Omental fat pad (tissue), 4 donors: Measurements from ENCODE around the gene LCA5L. TPM values are rescaled to one million over a fixed set of nuclear protein-coding genes. Genes with fewer than 3 reads are reported as not detected.

Experiments used
- ATAC-seq: fragments of 150-250 bp; one replicate; pipeline ENCODE4 v1.9.1; 2016; ENCODE audit warnings: mild to moderate bottlenecking, moderate library complexity; ENCODE audit not compliant: low FRiP score
- DNase-seq: peaks from one replicate; pipeline ENCODE4 v3.0.0-alpha.2; 2019; ENCODE audit warnings: low spot score
- total RNA-seq, 4 donors: library from RNA; depleted of rRNA; stranded (reverse); fragments of >200 nt; gene quantifications; one replicate each; pipeline ENCODE4 v1.1.0, GENCODE V29; 2016
- TF ChIP-seq, protein P1 (sequence below), 3 donors: fragments of 450-650 bp; IDR thresholded peaks; one replicate each; pipeline ENCODE4 v1.5.1; 2016 to 2017; ENCODE audit warnings: antibody characterized with exemption in 3 of 3, mild to moderate bottlenecking in 3 of 3, moderate library complexity in 2 of 3

Gene LCA5L
- total RNA-seq, 4 donors from 2014 or later: 0.94 to 5.5 (median 2.6) TPM; not detected in 1

GRCh38 chr21:39466584-39466983, 21.0 kb upstream of the LCA5L start:
- ATAC-seq (no peak), DNase-seq (no peak)

GRCh38 chr21:39463308-39463707, 17.7 kb upstream of the LCA5L start:
- TF ChIP-seq, protein P1, sequence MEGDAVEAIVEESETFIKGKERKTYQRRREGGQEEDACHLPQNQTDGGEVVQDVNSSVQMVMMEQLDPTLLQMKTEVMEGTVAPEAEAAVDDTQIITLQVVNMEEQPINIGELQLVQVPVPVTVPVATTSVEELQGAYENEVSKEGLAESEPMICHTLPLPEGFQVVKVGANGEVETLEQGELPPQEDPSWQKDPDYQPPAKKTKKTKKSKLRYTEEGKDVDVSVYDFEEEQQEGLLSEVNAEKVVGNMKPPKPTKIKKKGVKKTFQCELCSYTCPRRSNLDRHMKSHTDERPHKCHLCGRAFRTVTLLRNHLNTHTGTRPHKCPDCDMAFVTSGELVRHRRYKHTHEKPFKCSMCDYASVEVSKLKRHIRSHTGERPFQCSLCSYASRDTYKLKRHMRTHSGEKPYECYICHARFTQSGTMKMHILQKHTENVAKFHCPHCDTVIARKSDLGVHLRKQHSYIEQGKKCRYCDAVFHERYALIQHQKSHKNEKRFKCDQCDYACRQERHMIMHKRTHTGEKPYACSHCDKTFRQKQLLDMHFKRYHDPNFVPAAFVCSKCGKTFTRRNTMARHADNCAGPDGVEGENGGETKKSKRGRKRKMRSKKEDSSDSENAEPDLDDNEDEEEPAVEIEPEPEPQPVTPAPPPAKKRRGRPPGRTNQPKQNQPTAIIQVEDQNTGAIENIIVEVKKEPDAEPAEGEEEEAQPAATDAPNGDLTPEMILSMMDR (IDR thresholded peaks at IDR 0.05): no peak
- DNase-seq (no peak), ATAC-seq (no peak)

More at GRCh38 chr21:39466584-39466983, 21.0 kb upstream of the LCA5L start:
- TF ChIP-seq, protein P1 (IDR thresholded peaks at IDR 0.05): no peak

DNA sequence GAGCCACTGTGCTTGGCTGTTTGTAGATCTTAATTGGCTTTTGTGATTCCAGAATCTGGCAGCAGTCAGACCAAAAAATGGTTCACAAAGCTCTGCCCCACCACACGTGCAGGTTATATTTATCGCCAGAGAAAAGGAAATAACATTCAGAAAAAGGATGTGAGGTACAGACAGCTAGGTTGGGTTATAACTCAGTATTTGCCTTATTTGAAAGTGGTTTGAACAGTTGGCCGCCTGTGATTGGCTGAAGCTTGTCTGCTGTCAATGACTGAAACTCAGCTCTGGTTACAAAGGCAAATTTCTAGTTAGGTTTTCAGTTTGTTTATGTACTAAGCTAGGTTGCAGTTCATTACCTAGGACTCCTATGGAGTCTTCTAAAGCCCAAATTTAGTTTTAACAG, 15.8 kb upstream of the LCA5L start:
- no peak for DNase-seq
- TF ChIP-seq, protein P1 (IDR thresholded peaks at IDR 0.05): no peak

DNA sequence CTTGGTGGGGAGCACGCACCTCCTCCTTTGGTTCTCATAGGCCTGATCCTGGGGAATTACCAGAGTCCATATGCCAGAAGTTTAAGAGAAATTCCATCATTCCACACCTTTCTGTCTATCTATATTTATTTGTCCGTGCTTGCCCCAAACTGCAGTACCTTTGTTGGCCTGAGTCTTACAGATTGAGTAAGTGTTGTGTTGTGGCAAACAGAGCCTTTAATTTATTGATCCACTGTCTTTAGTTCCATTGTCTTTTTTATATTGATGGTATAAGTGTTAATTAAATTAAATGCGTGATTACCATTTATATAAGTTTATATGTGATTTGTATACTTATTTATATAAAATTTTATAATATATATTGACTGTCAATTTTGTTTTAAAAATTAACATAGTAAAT, 11.1 kb upstream of the LCA5L start:
- DNase-seq (no peak), ATAC-seq (no peak)
- TF ChIP-seq, protein P1 (IDR thresholded peaks at IDR 0.05): no peak

More for the DNA sequence above, 15.8 kb upstream of the LCA5L start:
- ATAC-seq: no peak

DNA sequence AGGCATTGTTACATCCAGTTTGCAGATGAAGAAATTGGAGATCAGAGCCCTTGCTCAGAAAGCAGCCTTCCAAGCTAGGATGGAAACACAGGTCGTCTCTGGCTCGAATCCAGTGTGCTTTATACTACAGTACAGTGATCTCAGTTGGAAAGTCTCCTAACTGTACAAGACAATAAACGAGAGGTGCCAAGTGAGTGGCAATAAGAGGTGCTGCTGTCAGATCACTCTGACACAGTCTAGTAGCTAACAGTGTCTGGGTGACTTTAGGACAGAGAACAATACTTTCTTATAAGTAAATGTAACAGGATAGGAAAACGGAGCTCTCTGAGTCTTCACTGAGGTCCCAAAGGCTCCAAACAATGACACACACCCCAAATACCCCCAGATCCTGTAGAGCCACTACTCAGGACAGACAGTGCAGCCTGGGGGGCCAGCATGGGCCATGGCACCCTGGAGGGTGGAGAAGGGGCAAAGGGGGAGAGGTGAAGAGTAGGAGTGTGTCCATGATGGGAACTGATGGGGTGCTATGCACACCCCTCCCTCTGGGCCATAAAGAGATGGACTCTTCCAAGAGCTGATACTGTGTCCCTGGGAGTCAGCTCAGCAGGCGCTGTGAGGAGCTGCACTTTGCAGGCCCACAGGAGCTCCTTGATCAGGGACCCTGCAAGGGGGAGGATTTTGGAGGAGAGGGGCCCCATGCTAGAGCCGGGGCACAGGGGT, 9.5 kb upstream of the LCA5L start:
- DNase-seq (no peak), ATAC-seq (no peak)
- TF ChIP-seq, protein P1 (IDR thresholded peaks at IDR 0.05): no peak

- ATAC-seq: no peak
- DNase-seq: no peak
- TF ChIP-seq, protein P1 (IDR thresholded peaks at IDR 0.05): no peak
Measured at GRCh38 chr21:39453571-39454179, 8.1 kb upstream of the LCA5L start.

DNA sequence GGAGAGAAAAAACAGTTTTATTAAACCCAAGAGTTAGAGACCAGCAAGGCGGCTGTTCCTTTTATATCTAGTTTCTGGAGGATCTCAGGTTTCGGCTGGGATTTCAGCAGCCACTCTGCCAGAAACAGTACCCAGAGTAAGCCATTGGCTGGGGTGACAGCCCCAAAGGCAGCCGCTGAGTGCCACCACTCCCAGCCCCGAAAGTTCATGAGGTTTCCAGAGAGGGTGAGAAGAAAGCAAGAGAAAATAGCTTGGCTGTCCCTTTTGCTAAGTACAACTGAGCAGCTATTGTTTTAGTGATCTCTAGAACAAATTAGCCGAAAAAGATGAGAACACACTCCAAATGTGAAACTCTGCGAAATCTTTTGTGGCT, 7.4 kb upstream of the LCA5L start:
- no peak for DNase-seq
- no peak for ATAC-seq
- TF ChIP-seq, protein P1 (IDR thresholded peaks at IDR 0.05): no peak
